Testis (tissue), 5 donors: ENCODE data around the gene RAB39B. TPM values are rescaled to one million over a fixed set of nuclear protein-coding genes. Genes with fewer than 3 reads are reported as not detected.
A peak's percentile ranks its signal among the peaks of the same experiment; 100 is the strongest.

Experiments
- DNase-seq: peaks from one replicate; pipeline ENCODE4 v3.0.0-alpha.2; 2019
- H3K27ac ChIP-seq, 2 donors: fragments of 200-600 bp; sonication (generic); one replicate each; pipeline ENCODE4 v1.5.1; 2019
- H3K27me3 ChIP-seq: fragments of 200-600 bp; sonication (generic); one replicate; pipeline ENCODE4 v1.5.1; 2019
- H3K36me3 ChIP-seq: fragments of 200-600 bp; sonication (generic); one replicate; pipeline ENCODE4 v1.5.1; 2017; ENCODE audit warnings: low read depth; ENCODE audit errors: missing control alignments
- H3K4me1 ChIP-seq: fragments of 200-600 bp; sonication (generic); one replicate; pipeline ENCODE4 v1.5.1; 2019
- H3K4me3 ChIP-seq, 2 donors: fragments of 200-600 bp; sonication (generic); one replicate each; pipeline ENCODE4 v1.5.1; 2017 to 2019
- H3K9me3 ChIP-seq: fragments of 200-600 bp; sonication (generic); one replicate; pipeline ENCODE4 v1.5.1; 2017
- CTCF ChIP-seq, 3 experiments: fragments of 450-650 bp in 2 of 3; fragments of 200-600 bp in 1 of 3; sonication (generic) in 1 of 3; IDR thresholded peaks; one replicate each; pipeline ENCODE4 v1.5.1; 2016 to 2019; ENCODE audit warnings: antibody characterized with exemption in 3 of 3, mild to moderate bottlenecking in 2 of 3, moderate library complexity in 1 of 3
- POLR2A ChIP-seq: fragments of 450-650 bp; IDR thresholded peaks from one replicate; pipeline ENCODE4 v1.6.1; 2017; ENCODE audit warnings: antibody characterized with exemption, mild to moderate bottlenecking, moderate library complexity
- WGBS, 2 donors: methylation state at CpG; one replicate each; pipeline ENCODE4 v1.1.5; 2018; 5-methylcytosine and 5-hydroxymethylcytosine counted together
- intact Hi-C: fragments of 100-400 bp; cut with DNase I; formaldehyde crosslinking; loops from one replicate; pipeline ENCODE4 v1.15.1; 2023; ENCODE audit warnings: low total_unique reads
- long read RNA-seq, 2 donors: transcript quantifications; one replicate each; lab custom pipeline, GENCODE V29; 2026
- polyA plus RNA-seq: library from polyadenylated mRNA; stranded (reverse); fragments of 350-450 nt; fragmentation: Illumina TruSeq; extraction: RNeasy Lipid Tissue Mini Kit (QIAGEN cat#74804); gene quantifications from one replicate; pipeline ENCODE4 v1.2.3, GENCODE V29; 2014; ENCODE audit warnings: low read depth, low replicate concordance; ENCODE audit not compliant: insufficient read depth
- total RNA-seq, 2 donors: library from RNA; depleted of rRNA; stranded (reverse); fragments of >200 nt; gene quantifications; one replicate each; pipeline ENCODE4 v1.2.3, GENCODE V29; 2016

Gene RAB39B
- total RNA-seq (1 to 10 TPM; 2.5 to 3.4 TPM), polyA plus RNA-seq (1.8 TPM)
- long read RNA-seq, donor 1, partial matches to known transcripts: 0 of 2 reads
- long read RNA-seq, donor 1, other reads (novel, unspliced or antisense): 0 of 2 reads
- long read RNA-seq, donor 2, partial matches to known transcripts: 0 of 2 reads
- long read RNA-seq, donor 2, other reads (novel, unspliced or antisense): 0 of 2 reads

- Histone ChIP-seq H3K36me3 (no peaks in the 10 kb centered on the region), H3K9me3 (no peaks in the 10 kb centered on the region), H3K27me3 (no peaks in the 10 kb centered on the region), H3K4me3 (peak within 1 kb of the TSS; percentile 50 to 51), H3K4me1 (no peaks in the 10 kb centered on the region), H3K27ac (no peak within 1 kb of the TSS)
- 2 to 6% methylated on average over 9 to 17 of the region's 58 CpGs for WGBS, 2 donors
- TF ChIP-seq CTCF (IDR thresholded peaks at IDR 0.05) (no peak), POLR2A (no peak)
- intact Hi-C loops: no loop called here
- DNase-seq: peak; percentile 79
Measured at GRCh38 chrX:155263854-155264628, at the start of gene RAB39B. RAB39B (minus strand) TSS chrX:155264491; CDS start chrX:155264288, 203 bp downstream.

GRCh38 chrX:155313766-155314165 is 49.5 kb upstream of the RAB39B start:
- Histone ChIP-seq H3K4me1 (no peaks in the 10 kb centered on the region), H3K27ac (no peak overlapping the region), H3K4me3 (no peak overlapping the region), H3K9me3 (no peaks in the 10 kb centered on the region), H3K36me3 (no peaks in the 10 kb centered on the region), H3K27me3 (no peaks in the 10 kb centered on the region)
- DNase-seq: no peak
- intact Hi-C loops: no loop called here
- TF ChIP-seq POLR2A (no peak), CTCF (IDR thresholded peaks at IDR 0.05) (no peak)
- WGBS, 2 donors: 83 to 91% methylated on average over 1 to 4 of the region's 4 CpGs

- TF ChIP-seq POLR2A: no peak
- TF ChIP-seq CTCF (IDR thresholded peaks at IDR 0.05): no peak
- Histone ChIP-seq H3K27ac (no peak overlapping the region), H3K36me3 (no peaks in the 10 kb centered on the region), H3K4me1 (no peaks in the 10 kb centered on the region), H3K9me3 (no peaks in the 10 kb centered on the region), H3K4me3 (no peak overlapping the region), H3K27me3 (no peaks in the 10 kb centered on the region)
- DNase-seq: no peak
- intact Hi-C loops: no loop called here
Measured at GRCh38 chrX:155293771-155294170, 29.5 kb upstream of the RAB39B start.

- Histone ChIP-seq H3K27me3 (no peaks in the 10 kb centered on the region), H3K36me3 (no peaks in the 10 kb centered on the region), H3K4me1 (no peaks in the 10 kb centered on the region), H3K27ac (no peak overlapping the region), H3K4me3 (no peak overlapping the region), H3K9me3 (no peaks in the 10 kb centered on the region)
- intact Hi-C loops: no loop called here
- 75 to 85% methylated on average over 1 of the region's 1 CpG for WGBS, 2 donors
- DNase-seq: no peak
- TF ChIP-seq CTCF (IDR thresholded peaks at IDR 0.05) (no peak), POLR2A (no peak)
Measured at GRCh38 chrX:155279873-155280272, 15.6 kb upstream of the RAB39B start.
